ENCODE data around the gene SPR.

DNA sequence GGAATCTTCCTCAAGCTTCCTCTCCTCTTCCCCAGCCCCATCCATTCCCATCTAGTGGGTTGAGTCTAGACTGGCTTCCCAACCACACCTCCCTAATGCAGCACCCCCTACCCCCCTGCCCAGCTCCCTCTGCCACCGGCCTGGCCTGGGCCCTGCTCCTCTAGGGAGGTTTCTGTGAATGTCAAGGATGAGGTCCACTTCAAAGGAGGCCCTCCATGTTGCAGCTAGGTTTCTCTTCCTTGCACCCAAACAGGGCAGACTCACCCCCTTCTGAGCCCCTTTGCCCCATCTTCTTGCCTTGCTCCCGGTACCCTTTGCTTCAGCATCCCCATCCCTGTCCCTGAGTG is 48.4 kb downstream of the SPR start:
- TF ChIP-seq, protein P1, sequence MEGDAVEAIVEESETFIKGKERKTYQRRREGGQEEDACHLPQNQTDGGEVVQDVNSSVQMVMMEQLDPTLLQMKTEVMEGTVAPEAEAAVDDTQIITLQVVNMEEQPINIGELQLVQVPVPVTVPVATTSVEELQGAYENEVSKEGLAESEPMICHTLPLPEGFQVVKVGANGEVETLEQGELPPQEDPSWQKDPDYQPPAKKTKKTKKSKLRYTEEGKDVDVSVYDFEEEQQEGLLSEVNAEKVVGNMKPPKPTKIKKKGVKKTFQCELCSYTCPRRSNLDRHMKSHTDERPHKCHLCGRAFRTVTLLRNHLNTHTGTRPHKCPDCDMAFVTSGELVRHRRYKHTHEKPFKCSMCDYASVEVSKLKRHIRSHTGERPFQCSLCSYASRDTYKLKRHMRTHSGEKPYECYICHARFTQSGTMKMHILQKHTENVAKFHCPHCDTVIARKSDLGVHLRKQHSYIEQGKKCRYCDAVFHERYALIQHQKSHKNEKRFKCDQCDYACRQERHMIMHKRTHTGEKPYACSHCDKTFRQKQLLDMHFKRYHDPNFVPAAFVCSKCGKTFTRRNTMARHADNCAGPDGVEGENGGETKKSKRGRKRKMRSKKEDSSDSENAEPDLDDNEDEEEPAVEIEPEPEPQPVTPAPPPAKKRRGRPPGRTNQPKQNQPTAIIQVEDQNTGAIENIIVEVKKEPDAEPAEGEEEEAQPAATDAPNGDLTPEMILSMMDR (conservative IDR thresholded peaks at IDR 0.05; ENCODE audit: low read depth, low read length), result no peak
- no peak for TF ChIP-seq EZH2 (IDR thresholded peaks at IDR 0.05; ENCODE audit: borderline replicate concordance, low read depth, low read length, poor library complexity, severe bottlenecking)

All from A673 (cell line).